Measurements from ENCODE around the gene C13orf46. TPM values are rescaled to one million over a fixed set of nuclear protein-coding genes. Genes with fewer than 3 reads are reported as not detected.
"Not testable (repeated sequence)": the region's sequence is repeated elsewhere in the genome, so short reads cannot be mapped to it uniquely, and the experiment has no call there.

Gene C13orf46
- polyA plus RNA-seq, 3 donors from 2014 or later = 0.07 to 1.1 TPM; not detected in 1

DNA sequence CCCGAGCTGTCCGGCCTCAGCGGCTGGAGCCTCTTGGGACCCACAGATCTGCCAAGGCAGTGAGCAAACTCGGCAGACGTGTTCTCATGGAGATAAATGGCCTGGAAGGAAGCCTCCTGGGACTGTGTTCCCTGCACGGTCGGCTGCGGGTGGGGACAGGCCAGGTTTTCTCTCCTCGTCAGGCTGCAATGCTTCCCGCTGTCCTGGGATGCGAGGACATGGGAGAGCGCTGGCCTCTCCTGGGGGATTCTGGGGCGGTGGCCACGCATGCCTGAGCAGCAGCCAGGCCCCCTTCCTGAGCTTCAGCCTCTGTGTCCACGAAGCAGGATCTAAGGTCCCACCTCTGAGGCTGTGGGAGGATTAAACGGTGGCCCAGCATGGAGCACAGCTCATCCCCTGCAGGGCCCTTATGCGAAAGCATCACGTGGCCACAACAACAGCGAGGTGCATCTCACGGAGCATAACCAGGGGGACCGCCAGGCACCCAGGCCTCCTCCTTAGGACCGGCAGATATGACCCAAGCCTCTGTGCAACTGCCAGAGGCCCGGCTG is 21.2 kb upstream of the C13orf46 start:
- H3K27me3 Mint-ChIP-seq (ENCODE audit: low read depth in 3 of 3) = peaks cover 25 to 55% (median 48%) of the 10 kb centered on the region in 3 donors
- H3K4me1 Mint-ChIP-seq = peaks cover 0 to 5% of the 10 kb centered on the region in 2 donors
- DNase-seq = no peak
- H3K4me3 Mint-ChIP-seq = no peak overlapping the region
- peaks cover 0 to 2% (median 0%) of the 10 kb centered on the region in 6 donors for H3K9me3 Mint-ChIP-seq
- H3K27ac Mint-ChIP-seq = peak overlapping the region in 1 of 6 donors; percentile 54
- H3K36me3 Mint-ChIP-seq = peaks cover 15 to 45% (median 21%) of the 10 kb centered on the region in 3 donors

DNA sequence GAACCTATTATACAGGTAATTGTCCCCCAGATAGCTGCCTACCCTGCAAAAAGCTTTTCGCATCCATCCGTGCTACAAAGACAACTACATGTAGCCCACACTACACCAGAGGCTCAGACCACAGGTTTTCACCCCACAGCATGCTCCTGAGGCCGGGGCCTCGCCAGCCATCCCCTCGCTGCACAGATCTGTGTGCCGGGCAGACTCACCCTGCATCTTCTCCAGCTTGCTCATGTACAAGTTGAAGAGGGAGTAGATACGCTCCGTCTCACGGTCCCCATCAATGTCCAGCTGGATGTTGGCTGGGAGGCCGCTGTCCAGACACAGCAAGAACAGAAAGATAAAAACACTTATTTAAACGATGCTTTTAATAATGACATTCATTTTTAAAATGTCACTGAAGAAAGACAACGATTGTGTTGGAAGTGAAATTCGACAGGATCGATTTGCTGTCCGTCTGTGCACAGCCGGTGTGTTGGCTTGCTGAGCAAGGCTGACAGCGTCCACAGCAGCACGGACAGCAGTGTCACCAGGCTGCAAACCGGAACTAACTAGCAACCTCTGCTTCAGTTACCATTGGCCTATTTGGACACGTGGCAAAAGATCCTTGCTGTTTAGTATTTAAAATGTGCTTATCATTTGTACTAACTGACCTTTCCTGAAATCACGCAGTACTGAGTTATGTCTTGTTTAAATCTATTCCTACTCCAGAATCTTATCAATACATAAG is 18.6 kb upstream of the C13orf46 start:
- Mint-ChIP-seq H3K27me3 (ENCODE audit: low read depth in 3 of 3) (peaks cover 24 to 51% (median 29%) of the 10 kb centered on the region in 3 donors), H3K4me3 (peak overlapping the region in 1 of 5 donors; percentile 8), H3K36me3 (peaks cover 25 to 47% (median 26%) of the 10 kb centered on the region in 3 donors), H3K9me3 (peaks cover 0 to 4% (median 0%) of the 10 kb centered on the region in 6 donors), H3K4me1 (peaks cover 5 to 7% of the 10 kb centered on the region in 2 donors), H3K27ac (peak overlapping the region in 5 of 6 donors; percentile 13 to 72 (median 56))
- DNase-seq = no peak

DNA sequence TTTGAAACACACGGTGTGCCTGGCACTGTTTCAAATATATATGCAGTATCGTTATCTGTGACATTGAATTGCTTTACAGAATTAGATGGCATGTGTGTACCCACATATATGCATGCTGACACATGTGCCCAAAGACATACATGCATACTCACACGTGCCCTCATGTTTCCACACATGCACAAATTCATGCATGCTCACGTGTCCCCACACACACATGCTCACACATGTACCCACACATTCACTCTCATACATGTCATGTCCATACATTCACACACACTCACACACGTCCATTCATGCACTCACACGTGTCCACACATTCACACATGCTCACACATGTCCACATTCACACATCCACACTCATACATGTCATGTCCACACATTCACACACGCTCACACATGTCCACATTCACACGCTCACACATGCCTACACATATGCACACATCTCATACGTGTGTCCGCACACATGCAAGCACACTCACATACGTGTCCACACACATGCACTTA is 17.9 kb upstream of the C13orf46 start:
- H3K9me3 Mint-ChIP-seq = peaks cover 0 to 1% (median 0%) of the 10 kb centered on the region in 6 donors
- H3K27me3 Mint-ChIP-seq (ENCODE audit: low read depth in 3 of 3) = peaks cover 20 to 46% (median 24%) of the 10 kb centered on the region in 3 donors
- no peak overlapping the region for H3K4me3 Mint-ChIP-seq
- peaks cover 25 to 45% (median 26%) of the 10 kb centered on the region in 3 donors for H3K36me3 Mint-ChIP-seq
- peak overlapping the region in 5 of 6 donors; percentile 1 to 82 (median 13) for H3K27ac Mint-ChIP-seq
- no peak for DNase-seq
- peaks cover 5 to 7% of the 10 kb centered on the region in 2 donors for H3K4me1 Mint-ChIP-seq

DNA sequence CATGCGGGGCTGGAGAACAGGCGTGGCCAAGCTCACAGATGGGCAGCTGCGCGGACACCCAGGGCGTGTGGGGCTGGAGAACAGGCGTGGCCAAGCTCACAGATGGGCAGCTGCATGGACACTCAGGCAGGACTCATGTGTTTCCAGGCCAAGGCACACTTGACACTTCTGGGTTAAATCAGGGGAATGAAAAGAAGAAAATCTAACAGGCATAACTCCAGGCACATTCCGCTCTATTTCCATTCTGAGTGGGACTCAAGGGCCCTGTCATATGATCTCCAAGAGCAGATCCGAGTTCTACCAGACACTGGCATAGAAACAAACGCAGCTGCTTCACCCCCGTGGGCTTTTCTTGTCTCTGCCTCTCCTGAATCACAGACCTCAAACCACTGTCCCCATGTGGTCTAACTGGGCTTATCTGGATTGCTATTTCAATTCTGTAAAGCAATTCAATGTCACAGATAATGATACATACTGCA is 17.4 kb upstream of the C13orf46 start:
- peaks cover 20 to 46% (median 24%) of the 10 kb centered on the region in 3 donors for H3K27me3 Mint-ChIP-seq (ENCODE audit: low read depth in 3 of 3)
- DNase-seq = no peak
- H3K27ac Mint-ChIP-seq = peak overlapping the region in 3 of 6 donors; percentile 28 to 53 (median 35)
- H3K4me1 Mint-ChIP-seq = peaks cover 5 to 7% of the 10 kb centered on the region in 2 donors
- H3K36me3 Mint-ChIP-seq = peaks cover 25 to 45% (median 26%) of the 10 kb centered on the region in 3 donors
- H3K4me3 Mint-ChIP-seq = no peak overlapping the region
- H3K9me3 Mint-ChIP-seq = peaks cover 0 to 1% (median 0%) of the 10 kb centered on the region in 6 donors

DNA sequence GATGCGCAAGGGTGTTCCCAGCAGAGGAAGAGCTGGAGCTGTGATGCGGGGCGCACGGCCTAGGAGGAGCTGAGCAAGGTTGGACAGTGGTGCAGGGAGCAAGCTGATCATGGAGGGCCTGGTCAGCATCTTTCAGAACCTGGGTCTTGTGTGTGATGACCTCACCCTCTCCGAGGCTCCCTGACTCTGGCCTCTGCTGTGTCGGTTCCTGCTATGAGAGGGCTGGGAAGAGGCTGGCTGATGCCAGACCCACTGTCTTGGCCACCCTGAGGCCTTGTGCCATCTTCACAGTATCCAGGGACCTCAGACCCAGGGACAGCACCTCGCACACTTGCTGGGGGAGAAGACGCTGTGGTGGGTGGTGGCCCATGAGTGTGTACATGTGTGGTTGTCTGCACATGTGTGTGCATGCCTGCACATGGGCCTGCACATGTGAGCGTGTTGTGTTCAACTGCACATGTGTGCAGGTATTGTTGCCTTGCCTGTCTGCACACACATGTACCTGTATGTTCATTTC is 16.5 kb upstream of the C13orf46 start:
- H3K36me3 Mint-ChIP-seq = peaks cover 25 to 45% (median 26%) of the 10 kb centered on the region in 3 donors

DNA sequence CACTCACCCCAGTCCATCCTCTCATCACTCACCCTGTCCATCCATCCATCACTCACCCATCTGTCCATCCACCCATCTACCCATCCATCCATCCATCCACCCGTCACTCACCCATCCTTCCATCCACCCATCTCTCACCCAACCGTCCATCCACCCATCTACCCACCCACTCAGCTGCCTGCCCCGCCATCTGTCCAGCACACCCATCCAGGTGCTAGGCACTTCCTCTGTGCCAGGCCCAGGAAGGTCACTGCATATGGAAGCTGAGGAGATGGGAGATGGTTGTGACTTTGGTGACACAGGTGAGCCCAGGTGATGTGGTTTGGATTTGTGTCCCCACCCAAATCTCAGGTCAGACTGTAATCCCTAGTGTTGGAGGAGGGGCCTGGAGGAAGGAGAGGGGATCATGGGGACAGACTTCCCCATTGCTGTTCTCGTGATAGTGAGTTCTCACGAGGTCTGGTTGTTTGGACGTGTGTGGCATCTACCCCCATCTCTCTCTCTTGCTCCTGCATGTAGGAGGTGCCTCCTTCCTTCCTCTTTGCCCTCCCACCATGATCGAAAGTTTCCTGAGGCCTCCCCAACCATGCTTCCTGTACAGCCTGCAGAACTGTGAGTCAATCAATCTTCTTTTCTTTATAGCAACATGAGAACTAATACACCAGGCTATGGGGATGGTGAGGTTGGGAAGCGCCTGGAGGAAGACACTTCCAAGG is 15.9 kb upstream of the C13orf46 start:
- peaks cover 18 to 42% (median 19%) of the 10 kb centered on the region in 3 donors for H3K27me3 Mint-ChIP-seq (ENCODE audit: low read depth in 3 of 3)
- peaks cover 25 to 45% (median 26%) of the 10 kb centered on the region in 3 donors for H3K36me3 Mint-ChIP-seq
- H3K4me3 Mint-ChIP-seq = peak overlapping the region in 1 of 5 donors; percentile 10
- H3K27ac Mint-ChIP-seq = peak overlapping the region; percentile 21 to 88 (median 48)
- H3K4me1 Mint-ChIP-seq = peaks cover 5 to 7% of the 10 kb centered on the region in 2 donors
- peaks cover 0 to 1% (median 0%) of the 10 kb centered on the region in 6 donors for H3K9me3 Mint-ChIP-seq
- no peak for DNase-seq

More for the DNA sequence above, 16.5 kb upstream of the C13orf46 start:
- Mint-ChIP-seq H3K9me3 (peaks cover 0 to 1% (median 0%) of the 10 kb centered on the region in 6 donors), H3K4me1 (peaks cover 5 to 7% of the 10 kb centered on the region in 2 donors), H3K27ac (peak overlapping the region in 3 of 6 donors; percentile 34 to 88 (median 82)), H3K4me3 (peak overlapping the region in 1 of 5 donors; percentile 10), H3K27me3 (ENCODE audit: low read depth in 3 of 3) (peaks cover 20 to 46% (median 24%) of the 10 kb centered on the region in 3 donors)
- DNase-seq = no peak

DNA sequence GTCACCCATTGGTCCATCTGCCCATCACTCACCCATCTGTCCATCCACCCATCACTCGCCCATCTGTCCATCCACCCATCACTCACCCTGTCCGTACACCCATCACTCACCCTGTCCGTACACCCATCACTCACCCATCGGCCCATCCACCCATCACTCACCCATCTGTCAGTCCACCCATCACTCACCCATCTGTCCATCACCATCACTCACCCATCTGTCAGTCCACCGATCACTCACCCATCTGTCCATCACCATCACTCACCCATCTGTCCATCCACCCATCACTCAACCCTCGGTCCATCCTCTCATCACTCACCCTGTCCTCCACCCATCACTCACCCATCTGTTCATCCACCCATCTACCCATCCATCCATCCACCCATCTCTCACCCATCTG is 15.0 kb upstream of the C13orf46 start:
- not testable (repeated sequence) for DNase-seq, H3K4me1 Mint-ChIP-seq, H3K9me3 Mint-ChIP-seq, H3K4me3 Mint-ChIP-seq
- Mint-ChIP-seq H3K36me3 (peaks cover 21 to 37% (median 21%) of the 10 kb centered on the region in 3 donors), H3K27me3 (ENCODE audit: low read depth in 3 of 3) (peaks cover 11 to 36% (median 12%) of the 10 kb centered on the region in 3 donors), H3K27ac (peak overlapping the region in 3 of 6 donors; percentile 53 to 78 (median 65))

DNA sequence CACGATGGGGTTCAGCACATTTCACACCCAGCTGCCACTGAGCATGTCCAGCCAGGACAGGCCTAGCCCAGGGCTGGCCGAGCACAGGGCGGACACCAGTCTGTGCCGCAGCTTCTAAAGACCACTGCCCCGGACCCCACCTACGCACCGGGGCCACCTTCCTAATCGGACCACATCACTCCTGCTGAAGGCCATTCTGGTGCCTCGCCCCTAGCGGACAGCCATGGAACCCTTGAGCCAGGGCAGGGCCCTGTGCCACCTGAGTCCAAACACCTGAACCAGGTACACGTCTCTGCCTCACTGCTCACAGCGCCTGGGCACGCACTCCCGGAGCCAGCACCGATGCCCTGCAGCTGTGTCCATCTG is 8.4 kb upstream of the C13orf46 start:
- peaks cover 7% of the 10 kb centered on the region in 2 donors for H3K4me1 Mint-ChIP-seq
- H3K27ac Mint-ChIP-seq = peak overlapping the region in 2 of 6 donors; percentile 37 to 70
- H3K4me3 Mint-ChIP-seq = no peak overlapping the region
- peaks cover 11 to 38% (median 19%) of the 10 kb centered on the region in 3 donors for H3K36me3 Mint-ChIP-seq
- peaks cover 31 to 46% (median 39%) of the 10 kb centered on the region in 3 donors for H3K27me3 Mint-ChIP-seq (ENCODE audit: low read depth in 3 of 3)
- peaks cover 0 to 6% (median 0%) of the 10 kb centered on the region in 6 donors for H3K9me3 Mint-ChIP-seq
- DNase-seq = no peak

DNA sequence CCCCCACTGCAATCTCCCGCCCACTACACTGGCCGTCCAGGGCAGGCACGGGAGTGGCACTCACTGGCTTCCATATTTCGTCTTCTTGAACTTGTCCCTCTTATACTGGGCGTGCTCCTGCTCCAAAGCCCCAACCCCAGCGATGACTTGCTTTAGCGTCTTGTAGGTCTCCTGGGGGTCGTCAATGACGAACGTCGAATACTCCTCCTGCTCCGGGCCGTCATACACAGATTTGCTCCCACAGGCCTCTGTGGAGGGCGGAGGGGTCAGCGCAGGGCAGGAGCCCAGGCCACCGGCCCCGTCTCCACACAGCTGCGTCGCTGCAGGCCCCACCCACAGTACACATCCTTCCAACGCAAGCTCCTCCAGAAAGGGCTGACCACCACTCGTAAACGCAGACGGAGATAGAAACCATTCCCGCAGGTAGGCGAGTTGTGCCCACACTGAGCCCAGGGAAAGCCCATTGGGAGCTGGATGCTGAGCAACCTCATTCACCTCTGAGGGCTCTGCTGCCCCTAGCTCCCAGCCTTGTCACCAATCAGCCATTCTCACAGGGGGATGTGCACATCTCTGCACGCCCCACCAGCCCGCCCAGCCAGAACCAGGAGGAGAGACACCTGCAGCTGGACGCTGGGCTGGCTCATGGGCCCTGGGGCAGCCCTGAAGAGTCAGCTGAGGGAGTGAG is 7.9 kb upstream of the C13orf46 start:
- peaks cover 36 to 48% (median 39%) of the 10 kb centered on the region in 3 donors for H3K27me3 Mint-ChIP-seq (ENCODE audit: low read depth in 3 of 3)
- DNase-seq = no peak
- peak overlapping the region in 4 of 6 donors; percentile 24 to 76 (median 44) for H3K27ac Mint-ChIP-seq
- no peak overlapping the region for H3K4me3 Mint-ChIP-seq
- H3K9me3 Mint-ChIP-seq = peaks cover 0 to 6% (median 0%) of the 10 kb centered on the region in 6 donors
- H3K4me1 Mint-ChIP-seq = peaks cover 7 to 9% of the 10 kb centered on the region in 2 donors
- peaks cover 11 to 38% (median 19%) of the 10 kb centered on the region in 3 donors for H3K36me3 Mint-ChIP-seq

DNA sequence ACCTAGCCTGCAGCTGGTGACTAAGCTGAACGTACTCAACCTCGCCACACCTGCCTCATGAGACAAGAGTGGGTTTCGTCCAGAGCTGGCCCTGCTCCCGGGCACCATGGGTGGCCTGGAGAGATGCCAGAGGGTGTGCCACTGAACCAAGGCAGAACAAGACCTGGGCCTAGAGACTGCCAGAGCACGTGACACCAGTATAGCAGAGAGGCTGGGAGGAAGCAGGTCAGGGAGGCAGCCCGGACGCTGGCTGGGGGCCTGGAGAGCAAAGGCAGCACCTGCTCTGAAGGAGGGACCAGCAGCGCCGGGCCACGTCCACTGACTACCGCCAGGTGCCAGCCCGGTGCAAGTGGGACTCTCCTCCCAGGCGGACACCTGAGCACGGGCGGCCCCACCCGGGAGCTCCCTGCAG is 7.3 kb upstream of the C13orf46 start:
- H3K4me1 Mint-ChIP-seq = peaks cover 7 to 9% of the 10 kb centered on the region in 2 donors
- DNase-seq = no peak
- H3K27me3 Mint-ChIP-seq (ENCODE audit: low read depth in 3 of 3) = peaks cover 36 to 50% (median 39%) of the 10 kb centered on the region in 3 donors
- H3K36me3 Mint-ChIP-seq = peaks cover 11 to 38% (median 19%) of the 10 kb centered on the region in 3 donors
- peaks cover 0 to 6% (median 0%) of the 10 kb centered on the region in 6 donors for H3K9me3 Mint-ChIP-seq
- H3K4me3 Mint-ChIP-seq = no peak overlapping the region
- peak overlapping the region in 3 of 6 donors; percentile 42 to 75 (median 73) for H3K27ac Mint-ChIP-seq

DNA sequence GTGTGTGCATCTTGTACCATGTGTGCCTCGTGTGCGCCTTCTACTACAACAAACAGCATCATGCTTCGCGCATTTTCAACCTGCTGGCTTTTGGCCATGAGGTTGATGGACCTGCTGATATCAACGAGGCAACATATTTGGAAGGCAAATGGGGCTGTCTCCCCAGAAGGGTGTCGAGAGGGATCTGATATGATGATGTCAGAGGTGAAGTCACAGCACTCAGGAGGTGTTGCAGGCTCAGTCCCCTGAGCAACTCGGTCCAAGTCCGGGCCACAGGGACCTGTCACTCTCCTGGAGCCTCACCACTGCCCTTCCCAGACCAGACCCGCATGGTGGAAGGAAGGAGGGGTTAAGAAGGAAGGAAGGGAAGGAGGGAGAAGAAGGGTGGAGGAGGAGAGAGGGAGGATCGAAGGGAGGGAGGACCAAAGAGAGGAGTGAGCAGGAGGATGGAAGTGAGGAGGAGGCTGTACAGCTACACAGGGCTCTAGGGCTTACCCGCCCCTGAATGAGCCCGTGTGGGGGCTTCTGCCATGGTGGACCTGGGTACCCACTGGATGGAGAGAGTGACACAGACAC is 6.7 kb upstream of the C13orf46 start:
- Mint-ChIP-seq H3K4me1 (peaks cover 7 to 9% of the 10 kb centered on the region in 2 donors), H3K27me3 (ENCODE audit: low read depth in 3 of 3) (peaks cover 40 to 54% (median 42%) of the 10 kb centered on the region in 3 donors), H3K4me3 (peak overlapping the region in 2 of 5 donors; percentile 21 to 56), H3K36me3 (peaks cover 11 to 41% (median 19%) of the 10 kb centered on the region in 3 donors), H3K9me3 (peaks cover 0 to 6% (median 0%) of the 10 kb centered on the region in 6 donors), H3K27ac (peak overlapping the region in 5 of 6 donors; percentile 48 to 90 (median 73))
- DNase-seq = no peak

All from immature natural killer cell (primary cell).